Activated CD4-positive, alpha-beta T cell treated with anti-CD3 and anti-CD28 coated beads, Interleukin-2, amount 50 U/mL, for 48 hours (primary cell): ENCODE measurements around the gene TLE1.
"Not testable (repeated sequence)": the region's sequence is repeated elsewhere in the genome, so short reads cannot be mapped to it uniquely, and the experiment has no call there.

Experiments used
- DNase-seq, 2 experiments: peaks; one replicate each; pipeline ENCODE4 v3.0.0-alpha.2; 2020

The TLE1 gene

DNA sequence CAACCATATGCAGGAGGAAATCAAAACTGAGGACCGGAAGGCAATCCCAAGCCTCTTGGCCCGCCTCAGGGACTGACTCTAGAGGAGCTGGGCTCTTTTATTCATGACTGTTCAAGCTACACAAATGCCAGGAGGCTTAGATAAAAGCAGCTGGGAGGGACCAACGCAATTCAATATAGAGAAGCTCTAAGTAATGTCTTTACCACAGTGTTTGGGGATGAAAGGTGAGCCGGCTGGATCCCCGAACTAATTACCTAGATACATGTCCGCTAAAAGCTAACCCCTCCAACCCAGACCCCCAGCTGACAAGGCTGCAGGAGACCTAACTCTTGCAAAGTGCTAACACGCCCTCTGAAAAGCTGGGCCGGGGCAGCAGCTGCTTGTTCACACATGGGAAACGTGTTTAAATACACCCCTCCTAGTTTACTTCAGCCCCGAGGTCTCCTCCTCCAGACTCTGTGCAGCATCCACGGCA lies 67.5 kb downstream of the TLE1 start:
- no peak for DNase-seq

DNA sequence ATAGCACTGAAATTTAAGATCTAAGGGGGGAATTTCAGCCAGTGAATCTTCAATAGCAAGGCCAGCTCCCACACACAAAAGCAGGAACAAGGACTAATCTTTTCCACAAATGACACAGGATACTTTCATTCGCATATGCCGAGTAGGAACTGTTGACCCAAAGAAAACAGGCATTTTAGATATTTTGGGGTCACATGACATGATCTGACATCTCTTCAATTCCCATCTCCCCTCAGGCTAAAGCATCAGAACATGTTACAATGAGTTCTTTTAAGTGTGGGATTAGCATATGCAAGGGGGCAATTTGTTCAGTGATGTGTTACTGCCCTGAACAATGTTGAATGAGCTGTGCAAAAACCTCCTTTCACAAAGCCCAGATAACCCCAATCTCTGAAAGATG lies 68.2 kb downstream of the TLE1 start:
- no peak for DNase-seq

DNA sequence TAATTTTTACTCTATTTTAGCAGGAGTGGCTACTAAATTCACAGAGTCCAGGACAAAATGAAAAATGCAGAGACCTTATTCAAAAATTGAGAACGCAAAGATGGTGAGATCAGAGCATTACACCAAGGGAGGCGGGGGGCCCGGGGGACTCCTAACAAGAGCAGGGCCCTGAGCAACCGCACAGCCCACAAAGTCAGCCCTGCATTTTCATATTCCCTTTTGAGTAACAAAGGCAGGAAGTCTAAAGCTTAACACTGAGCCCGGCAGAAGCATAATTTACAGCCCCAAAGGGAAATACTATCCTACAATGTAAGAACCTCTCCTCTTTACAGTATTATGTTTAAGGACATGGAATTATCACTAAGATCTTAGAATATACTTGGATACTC lies 69.4 kb downstream of the TLE1 start:
- DNase-seq = peak in 1 of 2 experiments; percentile 4

DNA sequence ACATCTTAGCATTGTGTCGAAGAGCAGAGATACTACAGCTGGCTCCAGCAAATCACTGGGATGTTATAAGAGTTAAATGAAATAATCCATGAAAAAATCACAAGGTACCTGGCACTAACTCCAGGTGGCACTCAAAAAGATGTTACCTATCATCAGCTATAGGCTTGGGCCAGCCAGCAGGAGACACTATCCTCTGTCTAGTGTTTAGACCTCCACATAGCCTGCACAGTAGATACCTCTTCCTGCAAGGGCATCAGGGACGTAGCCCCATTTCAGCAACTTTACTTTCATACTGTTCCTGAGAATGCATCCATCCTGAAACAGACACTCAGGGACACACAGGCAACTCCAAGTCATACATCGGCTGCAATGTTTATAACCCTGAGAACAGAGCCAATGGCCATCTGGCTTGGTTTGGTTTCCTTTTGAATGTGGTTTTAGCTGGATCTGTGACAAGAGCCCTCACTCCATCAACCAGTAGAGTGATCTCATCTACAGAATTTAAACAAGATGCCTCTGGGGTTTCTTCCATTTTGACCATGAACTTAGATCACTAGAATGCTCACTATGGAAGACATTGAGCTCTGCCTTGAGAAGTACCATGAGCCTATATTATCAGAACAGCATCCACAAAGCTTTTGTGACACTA lies 69.9 kb downstream of the TLE1 start:
- no peak for DNase-seq

DNA sequence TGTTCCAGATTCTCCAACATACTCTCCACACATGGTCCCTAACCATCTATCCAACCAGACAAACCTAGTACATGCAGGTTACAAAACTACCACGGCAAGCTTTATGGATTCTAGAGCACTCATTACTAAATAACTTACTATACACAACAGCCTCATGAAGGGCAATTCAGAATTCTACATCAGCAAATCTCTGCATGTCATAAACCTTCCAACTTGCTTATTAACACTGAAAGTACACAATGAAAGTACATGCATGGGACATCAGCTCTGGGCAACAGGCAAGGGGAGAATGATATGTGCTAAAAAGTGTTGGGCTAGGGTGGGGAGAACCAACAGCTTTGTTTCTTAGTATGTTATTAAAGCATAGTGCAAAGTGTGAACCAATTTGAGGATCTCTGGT lies 70.4 kb downstream of the TLE1 start:
- no peak for DNase-seq

DNA sequence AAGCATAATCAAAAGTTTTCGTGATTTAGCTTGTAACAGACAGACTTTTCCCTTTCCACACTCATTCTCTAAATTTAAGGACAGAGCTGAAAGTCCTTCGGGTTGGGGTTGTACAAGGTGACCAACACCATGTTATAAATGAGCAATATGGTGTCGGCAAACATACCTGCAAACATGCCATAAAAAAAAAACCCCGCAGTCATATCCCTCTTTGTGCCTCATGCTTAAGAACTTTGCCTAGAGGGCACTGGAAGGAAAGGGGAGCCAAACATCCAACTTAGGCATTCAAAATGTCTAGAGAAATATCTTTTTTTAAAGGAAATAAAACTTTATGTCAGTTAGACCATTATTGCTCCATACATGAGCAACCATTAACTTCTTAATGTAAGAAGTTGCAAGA lies 73.2 kb downstream of the TLE1 start:
- DNase-seq = no peak

DNA sequence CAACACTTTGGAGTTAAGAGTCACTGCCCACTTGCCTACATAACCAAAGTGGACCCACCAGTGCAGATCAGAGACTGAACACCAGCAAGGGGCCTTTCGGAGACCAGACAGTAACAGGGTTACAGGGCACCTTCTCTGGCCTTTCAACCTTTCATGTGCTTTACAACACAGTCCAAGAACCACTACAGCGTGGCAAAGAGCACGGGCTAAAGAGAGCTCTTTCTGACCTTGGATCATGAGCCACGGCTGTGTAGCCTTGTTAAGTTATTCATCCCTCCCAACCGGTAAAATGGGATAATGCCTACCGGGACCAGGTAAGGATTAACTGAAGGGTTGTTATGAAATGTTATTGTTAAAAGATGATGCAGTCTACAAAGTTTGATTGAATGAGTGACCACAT lies 75.0 kb downstream of the TLE1 start:
- no peak for DNase-seq

DNA sequence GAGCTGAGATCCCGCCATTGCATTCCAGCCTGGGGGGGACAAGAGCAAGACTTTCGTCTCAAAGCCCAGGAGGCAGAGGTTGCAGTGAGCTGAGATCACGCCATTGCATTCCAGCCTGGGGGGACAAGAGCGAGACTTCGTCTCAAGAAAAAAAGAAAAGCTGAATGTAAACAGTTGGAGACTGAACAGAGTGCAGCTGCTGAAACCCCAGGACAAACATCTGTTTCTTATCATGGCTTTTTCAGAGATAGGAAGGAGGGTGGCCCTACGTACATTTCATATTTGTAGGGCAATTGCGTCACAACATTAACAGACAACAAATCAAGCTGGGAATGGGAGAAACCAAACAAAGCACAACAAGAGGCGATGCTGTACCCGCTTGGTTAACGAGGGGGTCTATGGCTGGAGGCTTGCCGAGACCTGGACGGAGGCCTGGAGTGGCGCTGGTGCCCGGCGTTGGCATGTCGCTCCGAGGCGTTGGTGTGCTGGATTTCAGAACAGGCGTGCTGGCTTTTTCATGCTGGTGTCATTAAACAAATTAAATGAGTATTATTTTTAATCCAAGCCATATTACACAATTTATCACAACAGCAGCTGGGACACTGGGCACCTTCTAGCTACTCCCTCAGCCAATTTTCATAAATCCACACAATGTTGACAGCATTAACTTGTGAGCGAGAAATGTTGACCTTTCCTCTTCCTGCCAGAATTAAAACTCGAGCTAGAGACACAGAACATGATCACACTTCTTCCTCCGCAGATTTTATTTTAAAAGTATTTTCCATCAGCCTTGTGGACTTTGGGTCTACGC lies 76.1 kb downstream of the TLE1 start:
- no peak for DNase-seq

DNA sequence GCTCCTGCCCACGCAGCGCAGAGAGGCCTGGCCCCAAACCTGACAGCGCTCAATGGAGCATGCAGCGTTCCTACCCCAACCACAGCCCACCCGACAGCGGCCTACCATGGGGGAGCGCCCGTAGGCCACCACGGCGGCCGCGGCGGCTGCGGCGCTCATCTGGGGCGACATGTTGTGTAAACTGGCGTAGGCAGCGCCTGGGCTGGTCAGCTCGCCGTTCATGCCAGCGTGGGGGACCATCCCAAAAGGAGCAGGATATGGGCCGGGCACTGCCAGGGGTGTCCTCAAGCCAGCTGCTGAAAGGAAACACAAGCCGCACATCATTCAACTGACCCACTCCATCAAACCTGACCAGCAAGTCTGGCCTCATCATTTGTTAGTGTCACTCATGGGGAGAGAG lies 77.7 kb downstream of the TLE1 start:
- DNase-seq = no peak

DNA sequence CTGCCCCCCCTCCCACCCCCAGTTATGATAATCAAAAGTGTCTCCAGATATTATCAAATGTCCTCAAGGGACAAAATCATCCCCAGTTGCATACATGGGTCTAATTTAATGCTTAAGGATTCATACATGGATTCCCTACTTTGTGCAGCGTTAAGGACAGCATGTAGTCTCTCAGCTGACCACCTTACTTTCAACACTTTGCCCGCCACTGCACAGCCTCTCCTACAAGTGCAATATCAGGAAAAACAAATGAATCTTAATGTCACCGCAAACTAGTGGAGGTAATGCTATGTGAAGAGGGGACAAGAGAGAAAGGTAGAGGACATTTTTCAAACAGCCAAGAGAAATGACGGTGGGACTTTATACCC lies 78.6 kb downstream of the TLE1 start:
- no peak for DNase-seq

DNA sequence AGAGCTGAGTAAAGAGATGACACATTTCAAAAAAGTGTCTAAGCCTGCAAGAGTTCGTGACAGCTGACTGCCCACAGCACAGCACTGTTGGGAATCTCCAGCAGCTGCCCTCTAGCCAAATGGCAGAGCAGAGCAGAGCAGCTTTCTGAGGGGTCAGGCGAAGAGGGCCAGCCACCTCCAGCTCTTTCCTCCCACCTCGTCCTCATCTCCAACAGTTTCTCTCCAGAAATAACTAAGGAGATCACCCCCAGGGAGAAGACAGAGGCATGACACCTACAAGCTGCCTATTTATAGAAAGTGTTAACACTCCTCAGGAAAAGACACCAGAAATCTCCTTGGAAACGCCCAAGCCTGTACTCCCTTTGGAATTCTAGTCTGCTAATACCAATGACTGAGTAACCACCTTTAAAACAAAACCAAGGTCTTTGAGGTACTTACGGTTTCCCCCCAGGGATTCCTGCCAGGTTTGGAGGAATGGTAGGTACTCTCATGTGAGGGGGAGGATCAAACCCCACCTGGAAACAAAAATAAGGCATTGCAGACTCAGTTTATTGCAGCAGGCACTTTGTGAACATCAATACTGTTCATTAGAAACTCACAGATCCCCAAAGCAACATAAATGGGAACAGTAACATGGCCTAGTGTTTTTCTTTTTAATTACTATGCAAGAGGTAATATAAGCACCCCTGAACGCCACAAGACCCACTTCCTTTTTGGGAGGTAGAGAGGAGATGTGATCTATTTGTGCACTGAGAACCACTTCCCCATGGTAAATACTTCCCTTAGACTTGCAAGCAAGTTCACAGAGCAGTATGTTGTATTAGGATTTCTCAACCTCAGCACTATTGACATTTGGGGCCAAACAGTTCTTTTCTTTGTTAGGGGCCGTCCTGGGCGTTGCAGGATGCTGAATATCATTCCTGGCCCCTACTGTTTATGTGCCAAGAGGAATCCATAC lies 79.3 kb downstream of the TLE1 start:
- no peak for DNase-seq

DNA sequence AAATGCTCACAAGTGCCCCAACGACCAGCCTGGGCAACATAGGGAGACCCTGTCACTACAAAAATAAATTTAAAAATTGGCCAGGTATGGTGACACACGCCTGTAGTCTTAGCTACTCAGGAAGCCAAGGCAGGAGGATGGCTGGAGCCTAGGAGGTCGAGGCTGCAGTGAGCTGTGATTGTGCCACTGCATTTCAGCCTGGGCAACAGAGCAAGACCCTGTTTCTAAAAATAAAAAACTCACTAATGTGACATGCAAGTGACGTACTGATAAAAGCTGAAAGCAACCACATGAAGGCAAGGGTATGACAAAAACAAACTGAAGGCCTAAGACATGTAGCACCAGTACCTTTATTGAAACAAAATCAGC lies 81.1 kb downstream of the TLE1 start:
- no peak for DNase-seq

DNA sequence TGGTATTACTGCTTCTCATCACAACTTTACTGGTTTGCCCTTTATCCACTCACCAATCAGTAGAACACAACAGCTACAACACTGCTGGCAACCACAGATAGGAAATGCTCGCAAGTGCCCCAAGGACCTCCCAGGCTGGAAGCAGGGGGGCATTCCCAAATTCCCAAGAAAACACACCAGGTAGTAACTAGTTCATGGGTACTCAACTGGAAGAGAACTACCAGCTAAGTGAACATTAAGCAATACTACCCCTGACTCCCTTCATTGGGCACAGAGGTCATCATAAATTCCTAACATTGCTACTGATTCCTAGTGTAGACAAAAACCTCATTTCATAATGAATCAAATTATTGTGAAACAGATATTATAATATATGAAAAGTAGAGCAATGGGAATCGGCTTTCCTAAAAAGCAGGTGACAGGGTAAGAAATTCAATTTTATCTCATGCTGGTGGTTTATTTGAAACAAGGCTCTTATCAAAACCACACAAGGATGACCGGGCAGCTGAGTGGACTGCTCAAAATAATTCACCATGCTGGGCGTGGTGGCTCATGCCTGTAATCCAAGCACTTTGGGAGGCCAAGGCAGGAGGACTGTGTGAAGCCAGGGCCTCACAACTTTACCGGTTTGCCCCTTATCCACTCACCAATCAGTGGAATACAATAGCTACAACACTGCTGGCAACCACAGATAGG lies 81.6 kb downstream of the TLE1 start:
- DNase-seq = no peak

DNA sequence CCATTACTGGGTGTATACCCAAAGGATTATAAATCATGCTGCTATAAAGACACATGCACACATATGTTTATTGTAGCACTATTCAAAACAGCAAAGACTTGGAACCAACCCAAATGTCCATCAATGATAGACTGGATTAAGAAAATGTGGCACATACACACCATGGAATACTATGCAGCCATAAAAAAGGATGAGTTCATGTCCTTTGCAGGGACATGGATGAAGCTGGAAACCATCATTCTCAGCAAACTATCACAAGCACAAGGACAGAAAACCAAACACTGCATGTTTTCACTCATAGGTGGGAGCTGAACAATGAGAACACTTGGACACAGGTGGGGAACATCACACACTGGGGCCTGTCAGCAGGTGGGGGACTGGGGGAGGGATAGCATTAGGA lies 83.1 kb downstream of the TLE1 start:
- not testable (repeated sequence) for DNase-seq

DNA sequence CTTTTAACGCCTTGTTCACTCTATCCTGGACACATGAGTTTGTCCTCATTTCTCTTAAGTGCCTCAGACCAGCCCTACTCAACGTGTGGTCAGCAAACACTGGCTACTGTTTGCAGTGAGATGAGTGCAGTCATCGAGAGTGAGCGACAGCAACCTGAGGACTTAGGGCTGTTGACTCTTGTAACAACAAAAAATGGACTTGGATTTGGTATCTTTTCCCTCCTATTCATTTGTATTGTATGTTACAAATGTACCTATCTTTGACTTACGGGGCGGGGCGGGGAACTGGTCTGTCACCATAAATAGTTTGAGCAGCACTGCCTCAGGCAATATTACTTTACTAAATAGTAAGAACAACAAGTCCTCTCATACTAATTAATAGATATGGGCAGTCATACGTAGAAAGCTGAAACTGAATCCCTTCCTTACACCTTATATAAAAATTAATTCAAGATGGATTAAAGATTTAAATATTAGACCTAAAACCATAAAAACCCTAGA lies 84.1 kb downstream of the TLE1 start:
- DNase-seq = no peak

DNA sequence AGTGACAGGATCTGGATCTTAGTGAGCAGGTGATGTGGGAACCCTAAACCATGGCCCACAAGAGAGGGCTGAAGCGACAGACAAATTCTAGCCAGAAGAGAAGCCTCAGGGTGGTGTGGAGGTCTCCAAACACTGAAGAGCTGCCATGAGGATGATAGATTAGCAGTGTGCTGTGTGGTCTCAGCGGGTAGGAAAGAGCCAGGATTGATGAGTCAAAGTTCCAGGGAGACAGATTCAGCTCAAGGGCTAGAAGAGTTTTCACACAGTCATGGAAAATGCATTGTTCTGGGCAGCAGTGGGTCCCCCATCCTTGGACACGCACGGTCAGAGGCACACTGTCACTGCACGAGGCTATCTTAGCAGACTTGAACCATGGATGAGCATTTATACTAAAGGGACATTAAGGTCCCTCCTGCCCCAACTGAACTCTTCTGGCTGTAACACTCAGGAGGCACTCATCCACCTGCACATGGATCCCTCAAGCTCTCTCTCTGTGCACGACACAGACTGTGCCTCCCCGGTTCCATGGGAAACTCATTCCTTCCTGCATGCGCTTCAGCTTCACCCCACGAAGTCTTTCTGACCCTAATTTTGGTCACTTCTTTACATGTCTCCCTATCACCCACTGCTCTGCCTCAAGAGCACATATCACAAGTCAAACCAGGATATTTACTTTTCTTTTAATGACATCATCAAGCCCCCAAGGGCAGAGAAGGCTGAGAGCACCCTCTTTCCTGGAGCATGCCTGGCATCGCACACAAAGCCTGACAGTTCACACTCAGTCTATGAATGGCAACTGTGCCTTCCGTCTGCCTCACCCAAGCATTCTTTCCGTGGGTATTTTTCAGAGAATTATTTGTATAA lies 84.8 kb downstream of the TLE1 start:
- DNase-seq = no peak

DNA sequence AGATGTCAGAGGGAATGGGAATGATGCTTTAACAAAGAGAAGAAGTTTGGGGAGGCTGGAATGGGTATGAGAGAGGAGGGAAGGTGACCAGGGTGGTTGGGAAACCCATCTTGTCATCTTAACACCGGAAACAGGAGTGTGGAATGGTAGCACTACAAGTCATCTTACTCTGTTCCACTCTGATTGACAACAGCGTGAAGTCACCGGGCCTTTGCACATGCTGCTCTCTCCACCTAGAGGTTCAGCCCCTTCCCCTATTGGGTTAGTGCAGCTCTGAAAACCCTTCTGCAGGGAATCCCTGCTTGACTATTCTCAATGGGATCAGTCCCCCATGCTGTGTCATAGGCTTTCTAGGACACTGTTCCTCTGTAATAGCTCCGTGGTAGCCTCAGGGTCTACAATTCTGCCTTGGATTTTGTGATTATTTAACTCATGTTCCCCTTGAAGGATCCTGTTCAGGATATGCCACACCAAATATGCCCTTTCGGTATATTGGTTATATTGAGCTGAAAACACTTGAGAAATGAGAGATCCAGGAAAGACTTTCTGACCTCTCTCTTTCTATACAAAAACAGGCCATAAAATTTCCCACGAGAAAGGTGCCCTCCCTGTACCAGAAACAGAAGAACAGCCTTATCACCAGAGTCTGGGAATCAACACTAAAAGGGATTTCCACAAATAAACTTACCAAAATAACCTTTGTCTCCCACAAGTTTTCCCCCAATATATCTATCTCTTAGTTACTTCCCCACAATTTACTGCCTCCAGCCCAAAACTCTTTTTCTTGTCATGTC lies 86.3 kb downstream of the TLE1 start:
- DNase-seq = no peak

DNA sequence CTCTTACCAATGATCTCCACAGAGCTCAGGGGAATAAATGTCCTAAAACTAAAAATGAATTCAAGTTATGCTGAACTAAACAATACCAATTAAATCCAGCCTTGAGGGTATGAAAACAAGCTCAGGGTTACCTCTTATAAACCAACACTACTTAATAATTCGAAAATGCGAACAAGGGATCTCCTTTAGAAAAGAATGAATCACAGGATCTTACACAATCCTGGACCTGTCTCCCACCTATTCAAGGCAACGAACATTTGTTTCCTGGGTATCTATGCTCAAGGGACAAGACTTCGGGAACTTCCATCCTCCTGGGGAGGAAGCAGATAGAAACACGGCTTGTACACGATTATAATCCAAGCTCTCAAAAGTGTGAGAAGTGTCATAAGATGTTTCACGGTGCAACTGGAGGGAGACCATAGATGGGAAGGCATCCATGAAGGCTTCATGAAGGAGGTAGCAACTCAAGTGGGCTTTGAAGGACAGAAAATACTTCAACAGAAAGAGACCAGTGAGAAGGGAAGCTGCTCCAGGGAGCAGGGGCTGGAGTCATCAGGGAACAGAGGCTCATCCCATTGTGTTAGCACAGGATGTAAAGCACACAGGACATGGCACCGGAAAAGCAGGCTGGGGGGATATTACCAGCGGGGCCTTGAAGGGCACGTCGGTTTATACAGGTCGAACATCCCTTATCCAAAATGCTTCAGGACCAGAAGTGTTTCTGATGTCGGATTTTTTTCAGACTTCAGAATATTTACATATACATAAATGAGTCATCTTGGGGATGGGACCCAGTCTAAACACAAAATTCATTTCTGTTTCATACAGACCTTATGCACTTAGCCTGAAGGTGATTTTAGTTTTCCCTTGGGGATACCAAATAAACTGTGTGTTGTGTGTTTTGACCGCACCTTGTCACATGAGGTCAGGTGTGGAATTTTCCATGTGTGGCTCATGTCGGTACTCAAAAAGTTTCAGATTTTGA lies 87.4 kb downstream of the TLE1 start:
- no peak for DNase-seq

DNA sequence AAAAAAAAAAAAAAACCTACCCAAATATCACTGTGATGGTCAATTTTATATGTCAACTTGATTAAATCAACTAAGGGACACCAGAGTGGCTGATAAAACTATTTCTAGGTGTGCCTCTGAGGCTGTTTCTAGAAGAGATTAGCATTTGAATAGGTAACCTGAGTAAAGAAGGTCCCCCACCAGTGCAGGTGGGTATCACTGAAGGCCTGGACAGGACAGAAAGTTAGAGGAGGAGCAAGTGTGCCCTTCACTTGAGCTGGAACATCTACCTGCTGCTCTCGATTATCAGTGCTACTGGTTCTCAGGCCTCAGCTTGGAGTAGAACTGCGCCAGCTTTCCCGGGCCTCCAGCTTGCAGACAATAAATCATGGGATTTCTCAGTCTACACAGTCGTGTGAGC lies 88.7 kb downstream of the TLE1 start:
- no peak for DNase-seq

DNA sequence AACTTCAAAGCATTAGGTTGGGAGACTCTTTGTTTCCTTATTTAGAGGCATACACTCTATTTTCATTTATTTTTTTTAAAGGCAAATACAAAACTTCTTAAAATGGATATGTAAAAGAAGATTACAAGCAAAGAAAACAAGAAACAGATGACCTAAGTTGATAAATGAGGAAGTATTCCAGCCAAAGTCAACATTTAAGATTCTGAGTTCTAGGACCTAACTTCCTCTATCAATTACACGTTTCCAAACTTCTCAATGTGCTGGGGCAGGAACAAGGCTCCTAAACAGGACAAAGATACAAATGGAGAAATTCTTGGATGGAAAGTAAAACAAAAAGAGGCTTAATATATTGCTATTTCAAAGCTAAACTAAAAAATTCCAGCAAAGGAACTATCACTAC lies 89.5 kb downstream of the TLE1 start:
- no peak for DNase-seq
